PC-9 (cell line): Measurements from ENCODE around the gene ZNF630. TPM values are rescaled to one million over a fixed set of nuclear protein-coding genes. Genes with fewer than 3 reads are reported as not detected.
"Not testable (repeated sequence)": the region's sequence is repeated elsewhere in the genome, so short reads cannot be mapped to it uniquely, and the experiment has no call there.

ENCODE experiments used
- BruUV-seq: library from RNA; stranded (reverse); fragments of 400-500 nt; replicated peaks from 2 replicates; lab custom pipeline; 2021; lab: Mats Ljungman, UMichigan
- CTCF ChIA-PET: fragments of 300-600 bp; sonication (Branson Sonifier 250); formaldehyde crosslinking; loops from one replicate; lab custom pipeline; 2022; ENCODE audit warnings: antibody characterized with exemption; lab: Charles Lee
- POLR2A ChIA-PET: fragments of 300-600 bp; sonication (Branson Sonifier 250); formaldehyde crosslinking; loops from one replicate; lab custom pipeline; 2022; ENCODE audit warnings: antibody characterized with exemption; ENCODE audit not compliant: unreplicated experiment; lab: Charles Lee
- DNase-seq, 2 experiments: peaks; one replicate each; pipeline versions ENCODE4 v3.0.0 to v3.0.0-alpha.2; 2015 to 2022; ENCODE audit warnings: mixed read lengths in 1 of 2
- H2AFZ ChIP-seq: fragments of 200-600 bp; sonication (generic); 2 replicates; pipeline ENCODE4 v1.8.1; 2017; ENCODE audit warnings: antibody characterized with exemption
- H3F3A ChIP-seq: fragments of 200-600 bp; sonication (generic); 2 replicates; pipeline ENCODE4 v1.8.1; 2017; ENCODE audit warnings: antibody characterized with exemption, mild to moderate bottlenecking, low read depth; ENCODE audit not compliant: insufficient read depth
- H3K27ac ChIP-seq: fragments of 200-600 bp; sonication (generic); 2 replicates; pipeline ENCODE4 v1.6.1; 2016; ENCODE audit warnings: mixed run types
- H3K27me3 ChIP-seq: fragments of 200-600 bp; sonication (generic); 2 replicates; pipeline ENCODE4 v1.6.1; 2016; ENCODE audit warnings: low read depth, mixed run types; ENCODE audit not compliant: insufficient read depth
- H3K36me3 ChIP-seq: fragments of 200-600 bp; sonication (generic); 2 replicates; pipeline ENCODE4 v1.6.1; 2016; ENCODE audit warnings: low read depth, mixed run types
- H3K4me1 ChIP-seq: fragments of 200-600 bp; sonication (generic); replicated peaks from 2 replicates; pipeline ENCODE4 v1.6.1; 2016; ENCODE audit warnings: mixed run types; ENCODE audit not compliant: insufficient read depth
- H3K4me2 ChIP-seq: fragments of 200-600 bp; sonication (generic); 2 replicates; pipeline ENCODE4 v1.6.1; 2017; ENCODE audit warnings: mixed run types
- H3K4me3 ChIP-seq: fragments of 200-600 bp; sonication (generic); 2 replicates; pipeline ENCODE4 v1.6.1; 2016; ENCODE audit warnings: mixed run types
- H3K79me2 ChIP-seq: fragments of 200-600 bp; sonication (generic); 2 replicates; pipeline ENCODE4 v1.6.1; 2017; ENCODE audit warnings: low read depth, mixed run types
- H3K9me2 ChIP-seq: fragments of 200-600 bp; sonication (generic); 2 replicates; pipeline ENCODE4 v1.8.1; 2017; ENCODE audit warnings: mild to moderate bottlenecking; ENCODE audit not compliant: insufficient read depth
- H3K9me3 ChIP-seq: fragments of 200-600 bp; sonication (generic); 2 replicates; pipeline ENCODE4 v1.8.1; 2016; ENCODE audit warnings: low read depth; ENCODE audit not compliant: insufficient read depth
- H4K20me1 ChIP-seq: fragments of 200-600 bp; sonication (generic); 2 replicates; pipeline ENCODE4 v1.8.1; 2017; ENCODE audit not compliant: insufficient read depth
- CTCF ChIP-seq: fragments of 200-600 bp; sonication (generic); conservative IDR thresholded peaks from 2 replicates; pipeline ENCODE4 v1.6.1; 2017; ENCODE audit warnings: mixed run types, antibody characterized with exemption, mild to moderate bottlenecking, moderate library complexity
- EZH2 ChIP-seq: fragments of 200-600 bp; sonication (generic); IDR thresholded peaks from 2 replicates; pipeline ENCODE4 v1.8.0; 2017; ENCODE audit warnings: antibody characterized with exemption, low read depth
- intact Hi-C: fragments of 100-400 bp; cut with micrococcal nuclease; formaldehyde crosslinking; loops from one replicate; pipeline ENCODE4 v1.10.0; 2022; ENCODE audit not compliant: unreplicated experiment
- total RNA-seq: library from RNA; stranded (reverse); gene quantifications from 2 replicates; pipeline ENCODE4 v1.2.3, GENCODE V29; 2021

ZNF630 gene
- total RNA-seq, 1 experiment from 2014 or later: 3.0 TPM

- H3K4me1 ChIP-seq: no peaks in the 10 kb centered on the region
- H3K9me3 ChIP-seq: no peaks in the 10 kb centered on the region
- H3K4me2 ChIP-seq: no peak overlapping the region
- H3K79me2 ChIP-seq: no peaks in the 10 kb centered on the region
- H2AFZ ChIP-seq: no peak overlapping the region
- H3K27ac ChIP-seq: no peak overlapping the region
- no TSS peak for BruUV-seq
- ChIA-PET CTCF (no interaction called here), POLR2A (no interaction called here)
- intact Hi-C loops: no loop called here
- H3K27me3 ChIP-seq: no peaks in the 10 kb centered on the region
- no peaks in the 10 kb centered on the region for H4K20me1 ChIP-seq
- DNase-seq: no peak
- no peaks in the 10 kb centered on the region for H3F3A ChIP-seq
- no peak for TF ChIP-seq EZH2
- TF ChIP-seq CTCF: no peak
- H3K4me3 ChIP-seq: no peak overlapping the region
- no peaks in the 10 kb centered on the region for H3K9me2 ChIP-seq
- no peaks in the 10 kb centered on the region for H3K36me3 ChIP-seq
These were observed 30.0 kb upstream of the ZNF630 start for GRCh38 chrX:48101443-48101842.

- H3K9me2 ChIP-seq, H3K4me1 ChIP-seq, H3K36me3 ChIP-seq, H3K27ac ChIP-seq, H2AFZ ChIP-seq, H3K9me3 ChIP-seq, H3K4me3 ChIP-seq, intact Hi-C loops, H3K79me2 ChIP-seq, BruUV-seq, CTCF ChIA-PET, H3F3A ChIP-seq, POLR2A ChIA-PET, H3K4me2 ChIP-seq, H4K20me1 ChIP-seq, DNase-seq, H3K27me3 ChIP-seq: not testable (repeated sequence)
These were observed 21.1 kb upstream of the ZNF630 start for GRCh38 chrX:48092558-48092957.

GRCh38 chrX:48090123-48090522 is 18.7 kb upstream of the ZNF630 start:
- no peaks in the 10 kb centered on the region for H4K20me1 ChIP-seq
- no peaks in the 10 kb centered on the region for H3K9me3 ChIP-seq
- H2AFZ ChIP-seq: no peak overlapping the region
- H3K79me2 ChIP-seq: no peaks in the 10 kb centered on the region
- H3K9me2 ChIP-seq: no peaks in the 10 kb centered on the region
- H3K27ac ChIP-seq: no peak overlapping the region
- no peaks in the 10 kb centered on the region for H3K4me1 ChIP-seq
- BruUV-seq: no TSS peak
- H3K27me3 ChIP-seq: no peaks in the 10 kb centered on the region
- no peaks in the 10 kb centered on the region for H3F3A ChIP-seq
- H3K4me3 ChIP-seq: no peak overlapping the region
- H3K4me2 ChIP-seq: no peak overlapping the region
- H3K36me3 ChIP-seq: no peaks in the 10 kb centered on the region
- TF ChIP-seq CTCF: no peak
- no peak for TF ChIP-seq EZH2
- peak in 1 of 2 experiments; percentile 54 for DNase-seq
- intact Hi-C loops: no loop called here
- ChIA-PET POLR2A (interaction anchor here (0.6 kb wide), 1 partner anchor 150 kb away, joined by 7 read pairs; no protein-coding TSS in a partner anchor), CTCF (no interaction called here)

- H3K4me2 ChIP-seq: no peak overlapping the region
- no peak for DNase-seq
- no peaks in the 10 kb centered on the region for H3K27me3 ChIP-seq
- H3K4me3 ChIP-seq: no peak overlapping the region
- no peaks in the 10 kb centered on the region for H3K79me2 ChIP-seq
- H4K20me1 ChIP-seq: no peaks in the 10 kb centered on the region
- TF ChIP-seq EZH2: no peak
- no peaks in the 10 kb centered on the region for H3K4me1 ChIP-seq
- no peak overlapping the region for H2AFZ ChIP-seq
- no peaks in the 10 kb centered on the region for H3K36me3 ChIP-seq
- intact Hi-C loops: no loop called here
- no peak overlapping the region for H3K27ac ChIP-seq
- H3F3A ChIP-seq: no peaks in the 10 kb centered on the region
- CTCF ChIA-PET: no interaction called here
- H3K9me2 ChIP-seq: no peaks in the 10 kb centered on the region
- no peaks in the 10 kb centered on the region for H3K9me3 ChIP-seq
- no TSS peak for BruUV-seq
- POLR2A ChIA-PET: no interaction called here
These were observed 14.6 kb upstream of the ZNF630 start for GRCh38 chrX:48086082-48086481.
